OCI-LY7 (cell line): ENCODE measurements around the gene PFKFB3.

Source experiments
- CTCF ChIP-seq: fragments of 200-600 bp; sonication (generic); conservative IDR thresholded peaks from 2 replicates; pipeline ENCODE4 v1.5.1; 2014; ENCODE audit warnings: mild to moderate bottlenecking, antibody characterized with exemption, low read length, moderate library complexity, mixed read lengths
- EZH2phosphoT487 ChIP-seq: fragments of 200-600 bp; sonication (generic); IDR thresholded peaks from 2 replicates; pipeline ENCODE4 v1.6.1; 2018; ENCODE audit warnings: low read depth, borderline replicate concordance, mild to moderate bottlenecking, mixed run types, antibody characterized with exemption, low read length, moderate library complexity, mixed read lengths

GRCh38 chr10:6221971-6222751, 19.4 kb downstream of the PFKFB3 start:
- TF ChIP-seq EZH2phosphoT487 (no peak), CTCF (no peak)
